ENCODE results near the gene EMCN.
"Not testable (repeated sequence)": the region's sequence is repeated elsewhere in the genome, so short reads cannot be mapped to it uniquely, and the experiment has no call there.

Gene EMCN, protein sequence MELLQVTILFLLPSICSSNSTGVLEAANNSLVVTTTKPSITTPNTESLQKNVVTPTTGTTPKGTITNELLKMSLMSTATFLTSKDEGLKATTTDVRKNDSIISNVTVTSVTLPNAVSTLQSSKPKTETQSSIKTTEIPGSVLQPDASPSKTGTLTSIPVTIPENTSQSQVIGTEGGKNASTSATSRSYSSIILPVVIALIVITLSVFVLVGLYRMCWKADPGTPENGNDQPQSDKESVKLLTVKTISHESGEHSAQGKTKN

DNA sequence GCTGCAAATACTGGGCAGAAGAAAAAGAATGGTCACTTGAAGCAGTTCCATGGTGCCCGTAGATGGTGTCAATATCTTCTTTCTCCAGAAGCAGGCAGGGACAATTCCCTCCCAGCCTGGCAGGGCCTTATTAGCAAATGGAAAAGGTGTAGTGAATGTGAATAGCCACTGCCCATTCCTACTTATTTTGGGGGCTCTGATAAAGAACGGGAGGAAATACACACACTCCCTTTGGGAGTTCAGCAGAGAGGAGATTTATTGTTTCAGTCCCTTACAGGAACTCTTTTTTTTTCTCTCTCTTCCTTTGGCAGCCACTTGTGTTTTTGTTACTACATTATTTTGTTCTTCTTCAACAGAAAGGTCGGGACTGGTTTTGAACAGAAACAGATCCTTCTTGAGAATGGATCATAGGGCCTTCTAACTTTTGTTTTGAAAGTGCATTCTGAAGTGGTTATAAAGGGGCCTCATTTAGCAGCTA lies at the start of gene EMCN:
Gene EMCN (minus strand): TSS at position 159 of the 478 bp plus-strand sequence. CDS start 108 bp downstream, at position 51.
- DNase-seq (ENCODE audit: low read depth, low spot score): no peak

- no peak for DNase-seq (ENCODE audit: low read depth, low spot score)
These were observed 48.6 kb upstream of the EMCN start for GRCh38 chr4:100566396-100566795.

DNA sequence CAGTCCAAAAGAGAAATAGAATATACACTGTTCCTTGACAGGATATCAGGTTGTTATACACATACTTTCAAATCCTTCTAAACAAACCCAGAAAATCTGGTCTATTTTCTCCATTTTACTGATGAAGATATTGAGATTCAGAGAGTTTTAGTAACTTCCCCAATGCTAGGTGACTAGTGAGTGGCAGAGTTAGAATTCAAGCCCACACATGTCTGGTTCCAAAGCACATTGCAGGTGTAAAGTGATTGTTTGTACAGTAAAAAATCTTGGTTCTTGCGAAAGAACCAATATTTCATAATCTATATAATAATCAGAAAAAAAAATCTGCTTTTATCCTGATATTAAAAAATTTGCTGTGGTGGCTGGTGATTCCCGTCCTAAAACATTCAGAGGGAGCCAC lies 39.5 kb upstream of the EMCN start:
- no peak for DNase-seq (ENCODE audit: low read depth, low spot score)

DNA sequence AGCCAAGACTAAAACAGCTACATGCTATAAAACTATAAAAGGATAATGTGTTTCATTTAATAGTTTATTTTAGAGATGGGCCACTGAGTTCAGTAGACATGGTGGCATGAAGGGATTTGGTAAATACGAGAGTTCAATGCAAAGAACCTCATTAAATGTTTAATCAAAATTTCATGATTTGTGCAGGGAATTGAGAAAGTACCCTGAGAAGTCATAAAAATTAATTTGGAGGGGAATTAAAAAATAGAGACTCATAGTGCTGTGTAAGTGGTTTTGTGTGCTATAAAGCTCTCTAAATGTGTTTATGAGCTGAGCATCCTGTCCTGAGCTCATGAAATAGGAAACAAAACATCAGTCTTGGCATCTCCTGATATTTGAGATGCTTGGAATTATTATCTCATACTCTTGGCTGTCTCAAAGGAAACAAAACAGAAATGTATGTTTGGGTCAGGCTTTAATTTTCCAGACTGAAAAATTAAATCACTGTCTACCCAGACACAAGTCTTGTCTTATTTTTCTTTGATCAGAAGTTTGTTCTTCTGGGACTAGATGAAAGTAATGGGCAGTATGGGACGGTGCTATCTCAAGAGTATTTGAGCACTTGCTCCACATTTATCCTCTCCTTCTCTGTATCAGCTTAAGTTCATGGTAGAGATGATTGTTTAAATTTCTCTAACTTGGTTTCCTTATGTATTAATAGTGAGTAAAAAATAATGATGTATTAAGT lies 38.0 kb upstream of the EMCN start:
- DNase-seq (ENCODE audit: low read depth, low spot score): no peak

GRCh38 chr4:100548200-100548560 lies 30.4 kb upstream of the EMCN start:
- no peak for DNase-seq (ENCODE audit: low read depth, low spot score)

DNA sequence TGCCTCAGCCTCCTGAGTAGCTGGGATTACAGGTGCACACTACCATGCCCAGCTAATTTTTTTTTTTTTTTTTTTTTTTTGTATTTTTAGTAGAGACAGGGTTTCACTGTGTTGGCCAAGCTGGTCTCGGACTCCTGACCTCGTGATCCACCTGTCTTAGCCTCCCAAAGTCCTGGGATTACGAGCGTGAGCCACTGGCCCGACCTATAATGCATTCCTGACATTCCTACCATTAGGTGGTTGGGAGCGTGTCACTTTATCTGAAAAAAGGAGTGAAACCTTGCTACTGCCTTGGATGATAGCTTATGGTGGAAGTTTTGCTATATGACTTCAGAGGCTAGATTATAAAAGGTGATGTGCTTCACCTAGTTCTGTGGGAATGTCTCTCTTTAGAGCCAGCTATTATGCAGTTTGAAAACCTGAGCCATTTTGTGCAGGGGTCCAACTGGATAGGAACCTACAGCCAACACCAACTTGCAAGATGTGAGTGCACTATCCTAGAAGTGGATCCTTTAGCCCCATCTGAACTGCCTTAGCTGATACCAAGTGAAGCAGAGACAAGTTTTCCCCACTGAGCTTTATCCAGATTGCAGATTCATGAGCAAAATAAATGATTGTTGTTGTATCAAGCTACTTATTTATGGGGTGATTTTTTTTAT lies 29.8 kb upstream of the EMCN start:
- DNase-seq (ENCODE audit: low read depth, low spot score): peak; percentile 38

DNA sequence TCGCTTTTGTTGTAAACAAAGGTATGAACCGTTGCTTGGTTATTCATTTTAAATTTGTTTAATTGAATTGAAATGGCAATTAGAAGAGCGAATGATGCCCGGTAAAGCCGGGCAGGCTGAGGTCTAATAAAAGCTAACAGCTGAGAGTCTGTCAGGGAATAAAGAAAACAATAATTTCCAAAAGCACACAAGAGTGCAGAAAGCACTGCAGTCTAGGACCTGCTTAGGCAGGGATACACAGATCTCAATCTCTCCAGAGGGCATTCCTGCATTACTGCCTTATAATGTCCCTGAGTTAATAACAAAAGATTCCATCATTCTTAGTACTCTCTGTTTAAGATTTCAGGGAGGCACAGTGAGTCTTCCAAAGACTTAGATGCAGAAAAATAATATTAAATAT lies 27.6 kb upstream of the EMCN start:
- no peak for DNase-seq (ENCODE audit: low read depth, low spot score)

DNA sequence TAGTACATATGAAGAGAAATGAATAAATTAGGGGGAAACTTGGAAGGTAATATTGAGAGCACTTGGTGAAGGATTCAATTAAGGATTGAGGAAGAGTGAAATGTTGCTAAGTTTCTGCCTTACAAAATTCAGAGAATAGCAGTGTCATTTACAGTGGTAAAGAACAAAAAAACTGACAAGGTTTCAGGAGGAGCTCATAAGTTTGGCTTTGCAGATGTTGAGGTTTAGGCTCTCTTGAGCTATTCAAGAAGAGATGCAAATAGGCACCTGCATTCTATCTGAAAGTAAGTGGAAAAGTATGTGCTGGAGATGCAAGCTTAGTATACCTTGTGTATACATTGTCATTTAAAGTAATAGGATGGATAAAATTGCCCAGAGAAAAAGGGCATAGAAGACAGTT lies 22.3 kb upstream of the EMCN start:
- DNase-seq (ENCODE audit: low read depth, low spot score): no peak

- DNase-seq (ENCODE audit: low read depth, low spot score): no peak
These were observed 21.9 kb upstream of the EMCN start for GRCh38 chr4:100539706-100540105.

- no peak for DNase-seq (ENCODE audit: low read depth, low spot score)
These were observed 15.9 kb upstream of the EMCN start for GRCh38 chr4:100533741-100534140.

GRCh38 chr4:100530161-100530560 lies 12.3 kb upstream of the EMCN start:
- DNase-seq (ENCODE audit: low read depth, low spot score): not testable (repeated sequence)

- DNase-seq (ENCODE audit: low read depth, low spot score): no peak
These were observed 7.9 kb upstream of the EMCN start for GRCh38 chr4:100525686-100526085.

- DNase-seq (ENCODE audit: low read depth, low spot score): no peak
These were observed 1.4 kb upstream of the EMCN start for GRCh38 chr4:100519205-100519604.

DNA sequence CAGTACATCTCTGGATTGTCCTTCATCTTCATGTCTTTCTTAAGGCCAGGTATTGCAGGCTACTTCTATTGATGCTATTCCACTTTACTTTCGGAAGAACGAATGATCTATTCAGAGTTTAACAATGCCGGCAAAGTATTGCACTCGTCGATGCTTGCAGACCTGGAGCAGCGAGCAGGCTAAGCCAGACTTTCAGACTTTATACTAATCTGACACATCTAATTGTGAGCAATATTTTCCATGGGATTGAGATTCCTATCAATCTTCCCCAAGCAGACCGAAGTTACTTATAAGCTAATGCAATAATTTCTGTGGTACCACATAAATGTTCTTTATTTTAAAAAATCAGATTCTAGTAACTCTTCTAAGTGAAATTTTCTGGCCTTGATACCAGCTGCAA lies 1.6 kb downstream of the EMCN start:
- DNase-seq (ENCODE audit: low read depth, low spot score): no peak

DNA sequence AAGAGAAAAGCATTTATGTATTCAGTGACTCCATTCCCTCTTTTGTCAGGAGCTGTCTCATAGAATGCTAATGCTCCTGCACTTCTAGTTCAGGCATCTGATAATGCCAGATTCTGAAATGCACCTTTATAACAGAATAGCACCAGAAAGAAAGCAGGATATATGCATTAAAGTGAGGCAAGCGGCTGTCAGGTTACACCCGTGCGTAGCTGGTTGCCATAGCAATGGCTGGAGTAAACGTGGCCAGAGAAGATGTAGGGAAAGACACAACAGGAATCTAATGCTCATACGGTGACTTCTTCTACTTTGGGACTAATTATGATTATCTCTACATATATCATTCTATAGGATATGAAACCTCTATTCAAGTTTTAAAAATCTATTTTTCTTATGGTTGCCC lies 5.9 kb downstream of the EMCN start:
- no peak for DNase-seq (ENCODE audit: low read depth, low spot score)

GRCh38 chr4:100510551-100510950 lies 7.3 kb downstream of the EMCN start:
- no peak for DNase-seq (ENCODE audit: low read depth, low spot score)

- DNase-seq (ENCODE audit: low read depth, low spot score): no peak
These were observed 8.4 kb downstream of the EMCN start for GRCh38 chr4:100509386-100509785.

GRCh38 chr4:100508691-100509090 lies 9.1 kb downstream of the EMCN start:
- no peak for DNase-seq (ENCODE audit: low read depth, low spot score)

- DNase-seq (ENCODE audit: low read depth, low spot score): no peak
These were observed 13.5 kb downstream of the EMCN start for GRCh38 chr4:100504086-100504874.

GRCh38 chr4:100497791-100498190 lies 20.0 kb downstream of the EMCN start:
- DNase-seq (ENCODE audit: low read depth, low spot score): no peak

GRCh38 chr4:100495074-100495473 lies 22.7 kb downstream of the EMCN start:
- no peak for DNase-seq (ENCODE audit: low read depth, low spot score)

GRCh38 chr4:100494166-100494565 lies 23.7 kb downstream of the EMCN start:
- no peak for DNase-seq (ENCODE audit: low read depth, low spot score)

Measured in iPS DF 19.7 (cell line).